ENCODE data around the gene CACNB2. TPM values are rescaled to one million over a fixed set of nuclear protein-coding genes. Genes with fewer than 3 reads are reported as not detected.

The CACNB2 gene
- total RNA-seq, 1 donor from 2014 or later, result 0.96 TPM

DNA sequence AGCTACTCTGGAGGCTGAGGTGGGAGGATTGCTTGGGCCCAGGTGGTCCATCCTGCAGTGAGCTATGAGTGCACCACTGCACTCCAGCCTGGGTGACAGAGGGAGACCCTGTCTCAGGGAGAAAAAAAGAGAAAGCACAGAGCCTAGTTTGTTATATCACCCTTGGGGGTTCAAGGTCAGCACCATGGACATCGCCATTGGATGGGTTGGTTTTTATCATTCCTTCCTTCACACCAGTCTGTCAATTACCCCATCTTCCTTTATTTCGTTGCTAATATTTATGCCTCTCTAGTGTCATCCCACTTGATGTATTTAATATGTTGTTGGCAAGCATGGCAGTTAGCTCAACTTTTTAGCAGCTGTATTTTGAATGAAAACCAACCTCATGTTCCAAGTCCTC lies 328.9 kb downstream of the CACNB2 start:
- no peak for DNase-seq (ENCODE audit: low spot score in 2 of 2)
- no peaks in the 10 kb centered on the region for H3K36me3 ChIP-seq
- no peak overlapping the region for H3K4me3 ChIP-seq
- H3K27ac ChIP-seq, result no peak overlapping the region
- no peaks in the 10 kb centered on the region for H3K9me3 ChIP-seq
- H3K27me3 ChIP-seq, result no peaks in the 10 kb centered on the region
- TF ChIP-seq, protein P1, sequence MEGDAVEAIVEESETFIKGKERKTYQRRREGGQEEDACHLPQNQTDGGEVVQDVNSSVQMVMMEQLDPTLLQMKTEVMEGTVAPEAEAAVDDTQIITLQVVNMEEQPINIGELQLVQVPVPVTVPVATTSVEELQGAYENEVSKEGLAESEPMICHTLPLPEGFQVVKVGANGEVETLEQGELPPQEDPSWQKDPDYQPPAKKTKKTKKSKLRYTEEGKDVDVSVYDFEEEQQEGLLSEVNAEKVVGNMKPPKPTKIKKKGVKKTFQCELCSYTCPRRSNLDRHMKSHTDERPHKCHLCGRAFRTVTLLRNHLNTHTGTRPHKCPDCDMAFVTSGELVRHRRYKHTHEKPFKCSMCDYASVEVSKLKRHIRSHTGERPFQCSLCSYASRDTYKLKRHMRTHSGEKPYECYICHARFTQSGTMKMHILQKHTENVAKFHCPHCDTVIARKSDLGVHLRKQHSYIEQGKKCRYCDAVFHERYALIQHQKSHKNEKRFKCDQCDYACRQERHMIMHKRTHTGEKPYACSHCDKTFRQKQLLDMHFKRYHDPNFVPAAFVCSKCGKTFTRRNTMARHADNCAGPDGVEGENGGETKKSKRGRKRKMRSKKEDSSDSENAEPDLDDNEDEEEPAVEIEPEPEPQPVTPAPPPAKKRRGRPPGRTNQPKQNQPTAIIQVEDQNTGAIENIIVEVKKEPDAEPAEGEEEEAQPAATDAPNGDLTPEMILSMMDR (IDR thresholded peaks at IDR 0.05), result no peak
- intact Hi-C loops (cut with DNase I), result no loop called here
- H3K4me1 ChIP-seq, result peaks cover 0 to 10% of the 10 kb centered on the region in 2 donors

DNA sequence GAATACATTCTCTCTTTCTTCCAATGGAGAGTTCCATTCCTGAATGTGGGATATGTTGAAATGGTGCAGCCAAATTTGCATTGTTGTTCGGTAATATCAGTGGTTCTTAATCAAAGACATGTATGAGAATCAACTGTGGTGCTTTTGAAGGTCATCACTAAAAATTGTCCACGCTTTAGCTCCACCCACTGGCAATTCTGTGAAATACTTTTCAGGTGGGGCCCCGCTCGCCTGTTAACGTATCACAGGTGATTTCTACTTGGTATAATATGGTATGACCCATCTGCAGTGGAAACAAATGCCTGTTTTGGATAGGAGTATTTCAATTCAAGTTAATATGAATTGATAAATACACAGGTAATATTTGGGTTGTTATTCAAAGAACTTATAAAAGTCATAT lies 332.8 kb downstream of the CACNB2 start:
- Histone ChIP-seq H3K4me1 (peaks cover 0 to 10% of the 10 kb centered on the region in 2 donors), H3K36me3 (no peaks in the 10 kb centered on the region), H3K27me3 (no peaks in the 10 kb centered on the region), H3K4me3 (peak overlapping the region; percentile 31 to 43), H3K27ac (peak overlapping the region; percentile 68 to 78), H3K9me3 (no peaks in the 10 kb centered on the region)
- no peak for DNase-seq (ENCODE audit: low spot score in 2 of 2)
- TF ChIP-seq, protein P1 (IDR thresholded peaks at IDR 0.05), result no peak
- intact Hi-C loops (cut with DNase I), result loop anchor here (5.0 kb wide), 3 partner anchors 61 to 179 kb away; partner anchors contain the start of gene NSUN6

DNA sequence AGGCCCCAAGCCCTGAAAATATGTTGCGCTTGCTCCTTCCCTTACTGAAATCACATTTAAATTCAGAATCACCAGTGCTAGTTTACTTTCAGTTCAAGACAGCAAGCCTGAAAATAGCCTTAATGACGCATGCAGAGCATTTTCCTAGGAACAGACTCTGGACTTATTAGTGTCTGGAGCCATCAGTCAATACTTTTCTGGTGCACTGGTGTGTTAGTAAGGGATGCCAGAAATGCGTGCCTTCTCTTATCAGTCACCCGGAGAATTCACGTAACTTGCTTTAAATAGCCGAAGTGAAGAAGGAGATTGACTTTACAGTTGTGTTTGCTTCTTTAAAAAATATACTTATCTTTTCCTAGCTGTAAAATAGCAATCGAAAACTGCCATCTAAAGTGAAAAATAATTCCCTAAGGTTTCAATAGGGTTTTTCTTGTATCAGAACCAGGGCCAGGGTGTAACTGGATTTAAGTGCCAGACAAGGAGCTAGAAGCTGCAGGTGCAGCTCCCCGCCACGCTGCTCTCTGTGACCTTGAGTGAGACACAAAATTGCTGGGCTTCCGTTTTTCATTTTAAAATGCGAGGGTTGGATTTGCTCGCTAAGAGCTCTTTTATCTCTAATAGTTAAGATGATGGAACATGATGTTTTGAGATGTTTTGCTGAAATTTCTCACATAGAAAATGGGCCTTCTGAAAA lies 333.3 kb downstream of the CACNB2 start:
- H3K9me3 ChIP-seq, result no peaks in the 10 kb centered on the region
- peaks cover 0 to 10% of the 10 kb centered on the region in 2 donors for H3K4me1 ChIP-seq
- H3K36me3 ChIP-seq, result no peaks in the 10 kb centered on the region
- H3K27me3 ChIP-seq, result no peaks in the 10 kb centered on the region
- TF ChIP-seq, protein P1 (IDR thresholded peaks at IDR 0.05), result no peak
- H3K4me3 ChIP-seq, result peak overlapping the region; percentile 31 to 43
- H3K27ac ChIP-seq, result peak overlapping the region; percentile 68 to 78
- intact Hi-C loops (cut with DNase I), result loop anchor here (5.0 kb wide), 3 partner anchors 61 to 179 kb away; partner anchors contain the start of gene NSUN6
- DNase-seq (ENCODE audit: low spot score in 2 of 2), result peak in 1 of 2 donors; percentile 82

- intact Hi-C loops (cut with DNase I), result loop anchor here (5.0 kb wide), 3 partner anchors 62 to 178 kb away; partner anchors contain the start of gene NSUN6
- H3K9me3 ChIP-seq, result no peaks in the 10 kb centered on the region
- H3K27me3 ChIP-seq, result no peaks in the 10 kb centered on the region
- no peaks in the 10 kb centered on the region for H3K36me3 ChIP-seq
- no peak overlapping the region for H3K4me3 ChIP-seq
- DNase-seq (ENCODE audit: low spot score in 2 of 2), result no peak
- peak overlapping the region; percentile 68 to 78 for H3K27ac ChIP-seq
- peaks cover 0 to 10% of the 10 kb centered on the region in 2 donors for H3K4me1 ChIP-seq
- TF ChIP-seq, protein P1 (IDR thresholded peaks at IDR 0.05), result no peak
These were observed 333.9 kb downstream of the CACNB2 start for GRCh38 chr10:18474118-18474455.

DNA sequence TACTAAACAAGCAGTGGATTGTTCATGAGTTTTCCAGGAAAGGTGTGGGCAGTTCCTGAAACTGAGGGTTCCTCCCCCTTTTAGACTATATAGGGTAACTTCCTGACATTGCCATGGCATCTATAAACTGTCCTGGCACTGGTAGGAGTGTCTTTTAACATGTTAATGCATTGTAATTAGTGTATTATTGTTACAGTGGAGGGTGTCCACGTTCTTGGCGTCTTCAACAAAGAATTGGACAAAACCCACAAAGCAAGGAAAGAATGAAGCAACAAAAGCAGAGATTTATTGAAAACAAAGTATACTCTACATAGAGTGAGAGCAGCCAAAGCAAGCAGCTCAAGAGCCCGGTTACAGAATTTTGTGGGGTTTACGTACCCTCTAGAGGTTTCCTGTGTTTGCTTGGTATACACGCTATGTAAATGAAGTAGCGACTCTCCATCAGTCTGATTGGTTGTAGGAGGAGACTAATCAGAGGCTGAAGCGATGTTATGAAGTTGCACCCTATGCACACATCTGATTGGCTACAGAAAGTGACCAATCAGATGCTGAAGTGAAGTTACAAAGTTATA lies 335.9 kb downstream of the CACNB2 start:
- TF ChIP-seq, protein P1 (IDR thresholded peaks at IDR 0.05), result no peak

More for the DNA sequence above, 335.9 kb downstream of the CACNB2 start:
- H3K36me3 ChIP-seq, result no peaks in the 10 kb centered on the region
- H3K9me3 ChIP-seq, result no peaks in the 10 kb centered on the region
- H3K4me3 ChIP-seq, result no peak overlapping the region
- H3K27ac ChIP-seq, result no peak overlapping the region
- DNase-seq (ENCODE audit: low spot score in 2 of 2), result no peak
- H3K27me3 ChIP-seq, result no peaks in the 10 kb centered on the region
- intact Hi-C loops (cut with DNase I), result no loop called here
- H3K4me1 ChIP-seq, result peaks cover 0 to 10% of the 10 kb centered on the region in 2 donors

All from ascending aorta (tissue), 2 donors.